Central memory CD4-positive, alpha-beta T cell (primary cell): Measurements from ENCODE around the gene SLC35C1.
"Not testable (repeated sequence)": the region's sequence is repeated elsewhere in the genome, so short reads cannot be mapped to it uniquely, and the experiment has no call there.

Experiments used
- DNase-seq: peaks from one replicate; pipeline ENCODE4 v3.0.0; 2022

Gene SLC35C1

GRCh38 chr11:45791524-45791923 is 13.4 kb upstream of the SLC35C1 start:
- no peak for DNase-seq

GRCh38 chr11:45794169-45794568 is 10.8 kb upstream of the SLC35C1 start:
- DNase-seq: no peak

- no peak for DNase-seq
Observed at GRCh38 chr11:45795379-45795778, 9.6 kb upstream of the SLC35C1 start.

DNA sequence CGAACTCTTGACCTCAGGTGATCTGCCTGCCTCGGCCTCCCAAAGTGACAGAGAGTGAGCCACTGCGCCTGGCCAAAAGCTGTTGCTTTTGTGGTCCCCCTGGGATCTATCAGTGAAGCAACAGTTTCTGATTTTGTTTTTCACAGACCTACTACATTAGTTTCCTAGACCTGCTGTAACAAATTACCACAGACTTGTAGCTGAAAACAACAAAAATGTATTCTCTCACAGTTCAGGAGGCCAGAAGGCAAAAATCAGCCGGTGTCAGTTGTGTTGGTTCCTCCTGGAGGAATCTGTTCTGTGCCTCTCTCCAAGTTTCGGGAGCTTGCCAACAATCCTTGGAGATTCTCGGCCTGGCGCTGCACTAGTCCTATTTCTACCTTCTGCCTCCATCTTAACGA is 8.5 kb upstream of the SLC35C1 start:
- no peak for DNase-seq

GRCh38 chr11:45798793-45799441 is 6.0 kb upstream of the SLC35C1 start:
- DNase-seq: no peak

- no peak for DNase-seq
Observed at GRCh38 chr11:45799562-45799961, 5.4 kb upstream of the SLC35C1 start.

DNA sequence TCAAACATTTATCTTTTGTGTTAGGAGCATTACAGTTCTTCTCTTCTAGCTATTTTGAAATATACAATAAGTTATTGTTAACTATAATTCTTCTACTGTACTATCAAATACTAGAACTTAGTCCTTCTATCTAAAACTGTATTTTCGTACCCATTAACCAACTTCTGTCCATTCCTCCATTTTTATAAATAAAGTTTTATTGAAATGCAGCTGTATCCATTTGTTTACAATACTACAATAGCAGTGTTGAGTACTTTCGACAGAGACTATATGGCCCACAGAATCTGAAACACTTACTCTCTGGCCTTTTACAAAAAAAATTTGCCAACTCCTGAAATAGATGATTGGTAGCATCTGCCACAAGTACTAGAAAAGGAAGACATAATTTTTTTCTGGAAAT is 4.7 kb upstream of the SLC35C1 start:
- no peak for DNase-seq

GRCh38 chr11:45801723-45802315 is 3.1 kb upstream of the SLC35C1 start:
- no peak for DNase-seq

- no peak for DNase-seq
Observed at GRCh38 chr11:45802531-45803317, 2.2 kb upstream of the SLC35C1 start.

GRCh38 chr11:45803971-45804760 is 783 bp upstream of the SLC35C1 start:
- DNase-seq: peak; percentile 59

DNA sequence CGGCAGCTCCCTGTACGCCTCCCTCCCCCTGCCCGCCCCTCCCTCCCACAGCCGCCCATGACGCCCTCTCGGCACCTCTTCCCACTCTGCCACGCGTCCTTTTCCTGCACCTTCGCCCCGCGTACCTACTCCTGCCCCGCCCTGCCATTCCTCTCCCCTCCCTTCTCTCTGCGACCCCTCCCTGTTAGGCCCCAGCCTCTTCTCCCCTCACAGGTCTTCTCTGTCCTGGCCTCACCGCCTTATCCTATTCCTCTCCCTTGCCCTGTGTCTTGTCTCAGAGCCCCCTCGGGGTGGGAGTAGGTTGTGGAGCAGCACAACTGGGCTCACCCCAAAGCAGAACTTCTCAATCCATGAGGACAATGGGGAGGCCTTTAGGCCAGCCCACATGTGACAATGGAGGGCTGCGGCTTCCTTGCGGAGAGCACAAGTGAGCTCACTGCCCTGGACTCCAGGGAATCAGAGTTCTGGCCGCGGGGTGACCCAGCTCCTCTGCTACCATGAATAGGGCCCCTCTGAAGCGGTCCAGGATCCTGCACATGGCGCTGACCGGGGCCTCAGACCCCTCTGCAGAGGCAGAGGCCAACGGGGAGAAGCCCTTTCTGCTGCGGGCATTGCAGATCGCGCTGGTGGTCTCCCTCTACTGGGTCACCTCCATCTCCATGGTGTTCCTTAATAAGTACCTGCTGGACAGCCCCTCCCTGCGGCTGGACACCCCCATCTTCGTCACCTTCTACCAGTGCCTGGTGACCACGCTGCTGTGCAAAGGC is 539 bp downstream of the SLC35C1 start:
- no peak for DNase-seq

- DNase-seq: no peak
Observed at GRCh38 chr11:45806072-45806933, 1.4 kb downstream of the SLC35C1 start.

DNA sequence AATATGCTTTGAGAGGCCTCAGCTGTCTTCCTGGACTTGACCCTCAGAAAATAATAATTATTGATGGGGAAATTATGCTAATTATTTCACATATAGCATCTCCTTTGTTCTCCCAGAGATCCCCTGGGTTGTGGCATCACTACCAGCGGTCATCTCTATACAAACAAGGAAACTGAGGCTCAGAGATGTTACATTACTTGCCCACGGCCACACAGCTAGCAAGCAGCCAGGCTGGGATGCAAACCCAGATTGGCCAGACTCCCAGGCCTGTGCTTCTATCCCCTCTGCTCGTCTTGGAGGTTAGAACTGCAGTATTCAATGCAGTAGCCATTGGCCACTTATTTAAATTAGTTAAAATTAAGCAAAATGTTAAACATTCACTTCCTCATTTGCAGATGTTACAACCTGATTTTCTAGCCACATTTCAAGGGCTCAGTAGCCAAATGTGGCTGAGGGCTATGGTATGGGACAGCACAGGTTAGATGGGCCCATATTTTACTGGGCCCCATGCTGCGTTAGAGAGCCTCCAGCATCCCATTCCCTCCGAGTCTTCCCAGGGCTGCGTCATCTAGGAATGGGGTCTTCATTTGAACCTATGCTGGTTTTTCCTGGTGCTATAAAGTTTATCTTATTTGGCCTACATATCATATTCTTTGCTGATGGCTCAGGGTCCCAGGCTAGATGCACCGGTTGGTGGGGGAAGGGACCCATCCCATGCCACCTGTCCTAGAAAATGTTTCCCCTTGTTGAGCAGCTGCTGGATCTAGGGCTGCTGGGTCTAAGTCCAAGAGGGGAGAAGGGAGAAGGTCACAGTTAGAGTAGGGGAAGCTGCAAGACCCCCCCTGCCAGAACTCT is 2.2 kb downstream of the SLC35C1 start:
- no peak for DNase-seq

DNA sequence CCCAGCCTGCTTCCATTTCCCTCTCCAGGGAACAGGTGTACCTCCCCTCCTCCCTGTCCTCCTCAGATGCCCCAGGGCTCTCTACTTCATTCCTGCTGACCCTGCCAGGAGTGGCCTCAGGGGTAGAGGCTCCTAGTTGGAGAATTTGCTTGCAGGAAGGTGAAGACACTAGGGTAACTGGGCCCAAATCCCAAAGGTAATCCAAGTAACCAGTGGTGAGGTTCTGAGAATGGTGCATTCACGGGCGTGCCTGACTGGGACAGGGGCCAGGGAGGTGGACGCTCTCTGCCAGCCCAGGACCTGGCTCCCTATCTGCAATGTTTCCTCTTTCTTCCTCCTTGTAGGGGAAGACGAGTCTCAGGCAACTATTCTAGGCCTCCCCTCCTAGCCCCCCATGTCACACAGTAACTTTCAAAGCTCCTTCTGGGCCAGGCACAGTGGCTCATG is 2.9 kb downstream of the SLC35C1 start:
- DNase-seq: no peak

DNA sequence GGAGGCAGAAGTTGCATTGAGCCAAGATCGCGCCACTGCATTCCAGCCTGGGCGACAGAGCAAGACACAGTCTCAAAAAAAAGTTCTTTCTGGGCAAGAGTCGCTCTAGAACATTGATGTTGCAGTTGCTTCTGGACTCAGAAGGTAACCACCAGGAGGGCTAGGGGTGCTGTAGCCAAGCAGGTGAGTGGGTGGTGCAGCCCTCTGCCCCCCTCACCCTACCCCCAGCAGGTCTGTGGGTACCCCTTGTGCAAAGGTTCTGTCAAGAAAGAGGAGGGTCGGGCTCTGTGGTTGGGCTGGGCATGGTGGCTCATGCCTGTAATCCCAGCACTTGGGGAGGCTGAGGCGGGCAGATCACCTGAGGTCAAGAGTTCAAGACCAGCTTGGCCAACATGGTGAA is 3.5 kb downstream of the SLC35C1 start:
- not testable (repeated sequence) for DNase-seq

DNA sequence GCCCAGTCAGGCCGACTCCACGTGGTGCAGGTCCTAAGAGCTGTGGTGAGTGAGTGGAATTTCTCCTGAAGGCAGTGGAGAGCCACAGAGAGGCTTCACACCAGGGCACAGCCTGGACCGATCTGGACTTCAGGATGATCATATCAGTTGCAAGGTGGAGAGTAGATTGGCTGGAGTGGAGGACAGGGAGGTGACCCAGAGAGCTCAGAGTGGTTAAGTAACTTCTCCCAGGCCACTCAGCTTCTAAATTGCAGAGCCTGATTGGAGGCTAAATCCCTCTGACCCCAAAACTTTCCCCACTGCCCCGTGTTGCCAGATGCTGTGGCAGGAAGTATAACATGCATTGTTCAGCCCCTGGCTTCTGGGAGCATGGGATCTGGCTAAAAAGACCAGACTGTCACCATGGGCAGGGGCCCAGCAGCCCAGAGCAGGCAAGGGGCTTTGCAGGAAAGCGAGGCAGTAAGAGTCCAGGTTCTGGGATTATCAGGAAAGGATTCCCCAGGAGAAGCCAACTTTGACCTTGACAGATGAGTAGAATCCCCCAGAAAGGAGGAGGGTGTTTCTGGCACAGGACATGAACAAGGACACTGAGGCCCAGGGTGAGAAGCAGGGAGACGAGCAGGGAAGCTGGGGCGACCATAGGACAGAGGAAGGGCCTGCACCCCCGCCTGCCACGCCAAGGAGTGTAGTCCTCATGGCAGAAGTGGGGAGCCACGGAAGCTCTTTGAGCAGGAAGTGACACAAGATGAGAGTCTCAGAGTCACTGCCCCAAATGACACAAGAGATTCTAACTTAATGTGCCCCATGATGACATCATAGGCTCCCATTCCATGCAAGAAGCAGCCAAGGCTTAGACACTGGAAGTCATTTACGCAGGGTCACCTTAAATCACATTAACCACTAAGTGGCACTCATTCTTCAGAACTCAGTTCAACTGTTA is 4.8 kb downstream of the SLC35C1 start:
- DNase-seq: no peak

DNA sequence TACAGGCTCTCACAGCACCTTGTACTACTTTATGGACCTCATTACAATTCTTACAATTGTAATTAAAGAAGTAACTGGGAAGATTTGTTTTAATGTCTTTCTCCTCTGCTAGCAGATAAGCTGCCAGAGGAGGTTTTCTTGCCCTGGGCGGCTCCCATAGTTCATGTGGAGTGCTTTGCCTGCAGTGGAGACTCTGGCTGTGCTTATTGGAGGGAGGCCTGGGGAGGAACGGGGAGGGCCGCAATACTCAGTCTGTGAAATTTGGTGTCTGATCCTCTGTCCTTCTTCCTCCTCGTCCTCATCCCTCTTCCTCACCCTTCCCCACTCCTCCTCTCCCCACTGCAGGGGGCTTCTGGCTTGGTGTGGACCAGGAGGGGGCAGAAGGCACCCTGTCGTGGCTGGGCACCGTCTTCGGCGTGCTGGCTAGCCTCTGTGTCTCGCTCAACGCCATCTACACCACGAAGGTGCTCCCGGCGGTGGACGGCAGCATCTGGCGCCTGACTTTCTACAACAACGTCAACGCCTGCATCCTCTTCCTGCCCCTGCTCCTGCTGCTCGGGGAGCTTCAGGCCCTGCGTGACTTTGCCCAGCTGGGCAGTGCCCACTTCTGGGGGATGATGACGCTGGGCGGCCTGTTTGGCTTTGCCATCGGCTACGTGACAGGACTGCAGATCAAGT is 5.6 kb downstream of the SLC35C1 start:
- DNase-seq: no peak

DNA sequence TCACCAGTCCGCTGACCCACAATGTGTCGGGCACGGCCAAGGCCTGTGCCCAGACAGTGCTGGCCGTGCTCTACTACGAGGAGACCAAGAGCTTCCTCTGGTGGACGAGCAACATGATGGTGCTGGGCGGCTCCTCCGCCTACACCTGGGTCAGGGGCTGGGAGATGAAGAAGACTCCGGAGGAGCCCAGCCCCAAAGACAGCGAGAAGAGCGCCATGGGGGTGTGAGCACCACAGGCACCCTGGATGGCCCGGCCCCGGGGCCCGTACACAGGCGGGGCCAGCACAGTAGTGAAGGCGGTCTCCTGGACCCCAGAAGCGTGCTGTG is 6.1 kb downstream of the SLC35C1 start:
- DNase-seq: no peak
